HEK293T (cell line): ENCODE measurements around the gene HCN1.

Experiments
- BHLHE40 ChIP-seq: fragments of 450-650 bp; IDR thresholded peaks from 2 replicates; pipeline ENCODE4 v1.6.1; 2016; ENCODE audit warnings: mild to moderate bottlenecking, moderate library complexity, borderline replicate concordance
- FOXK2 ChIP-seq: fragments of 450-650 bp; IDR thresholded peaks from 2 replicates; pipeline ENCODE4 v1.6.1; 2016; ENCODE audit warnings: mild to moderate bottlenecking
- HDGF ChIP-seq: fragments of 450-650 bp; IDR thresholded peaks from 2 replicates; pipeline ENCODE4 v1.6.1; 2017; ENCODE audit warnings: antibody characterized with exemption, borderline replicate concordance

- TF ChIP-seq BHLHE40 = no peak
- TF ChIP-seq FOXK2 = no peak
- no peak for TF ChIP-seq HDGF
Observed at GRCh38 chr5:45402804-45403455, 293.2 kb downstream of the HCN1 start.
